Suppressor macrophage treated with lipopolysaccharide for 1 hour (primary cell): ENCODE data around the gene SORCS3.

Experiments used
- DNase-seq, 3 donors: peaks; one replicate each; pipeline ENCODE4 v3.0.0-alpha.2; 2020 to 2022

Gene SORCS3

DNA sequence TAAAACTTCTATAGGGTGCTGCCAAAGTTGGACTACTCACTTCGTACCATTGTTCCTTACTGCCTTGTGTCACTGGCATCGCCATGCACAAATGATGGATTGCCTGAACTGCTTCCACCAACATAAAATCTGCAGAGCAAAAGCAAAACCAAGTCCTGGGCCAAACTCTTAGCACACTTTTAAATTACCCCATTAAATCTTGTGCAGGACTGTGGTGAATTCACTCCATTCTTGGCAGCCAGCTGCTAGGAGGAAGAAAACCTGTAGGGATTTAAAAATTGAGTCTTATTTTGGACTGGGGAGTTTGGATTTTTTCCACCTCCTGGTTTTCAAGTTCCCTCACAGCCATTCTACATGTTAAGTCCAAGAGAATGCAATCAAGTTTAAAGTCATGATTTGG, 646.9 kb downstream of the SORCS3 start:
- no peak for DNase-seq

- no peak for DNase-seq
Observed at GRCh38 chr10:105288613-105289012, 647.5 kb downstream of the SORCS3 start.

DNA sequence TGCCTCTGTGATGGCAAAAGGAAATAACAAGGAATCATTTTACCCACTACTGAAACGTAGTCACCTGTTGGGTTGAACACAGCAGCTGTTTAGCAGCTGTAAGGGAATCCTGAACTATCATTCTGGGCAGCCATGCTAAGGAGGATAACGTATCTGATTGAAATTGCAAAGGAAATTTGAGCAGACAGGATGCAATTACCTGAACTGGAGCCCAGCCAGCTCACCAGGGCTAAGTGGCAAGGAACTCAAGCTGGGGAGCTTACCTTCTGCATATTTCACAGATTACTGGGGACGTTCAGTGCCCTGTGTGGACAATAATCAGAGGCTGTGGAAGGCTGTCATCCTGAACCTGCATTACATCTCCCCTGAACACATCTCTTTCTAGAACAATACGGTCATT, 650.5 kb downstream of the SORCS3 start:
- DNase-seq: no peak

GRCh38 chr10:105292236-105292635, 651.1 kb downstream of the SORCS3 start:
- DNase-seq: no peak
